ENCODE data around the gene MSI2. TPM values are rescaled to one million over a fixed set of nuclear protein-coding genes. Genes with fewer than 3 reads are reported as not detected.

Gene MSI2
- total RNA-seq, 4 donors from 2014 or later: 15.9 to 22.9 (median 17.0) TPM

GRCh38 chr17:57715981-57716380 is 459.7 kb downstream of the MSI2 start:
- Histone ChIP-seq H3K27ac (no peak overlapping the region), H3K4me3 (no peak overlapping the region), H3K36me3 (no peaks in the 10 kb centered on the region), H3K4me1 (no peaks in the 10 kb centered on the region), H3K9me3 (no peaks in the 10 kb centered on the region), H3K27me3 (peaks cover 0 to 68% (median 0%) of the 10 kb centered on the region in 4 donors)
- TF ChIP-seq POLR2A (IDR thresholded peaks at IDR 0.05) (no peak), CTCF (IDR thresholded peaks at IDR 0.05) (no peak)
- WGBS, 2 donors: 67 to 73% methylated on average over 1 of the region's 1 CpG
- intact Hi-C loops (cut with DNase I): no loop called here
- DNase-seq: no peak

GRCh38 chr17:57718878-57719277 is 462.6 kb downstream of the MSI2 start:
- no peaks in the 10 kb centered on the region for H3K4me1 ChIP-seq
- WGBS, 2 donors: 67 to 76% methylated on average over 8 of the region's 8 CpGs
- DNase-seq: no peak
- H3K27ac ChIP-seq: no peak overlapping the region
- intact Hi-C loops (cut with DNase I): no loop called here
- no peaks in the 10 kb centered on the region for H3K36me3 ChIP-seq
- TF ChIP-seq POLR2A (IDR thresholded peaks at IDR 0.05) (no peak), CTCF (IDR thresholded peaks at IDR 0.05) (no peak)
- peaks cover 0 to 65% (median 0%) of the 10 kb centered on the region in 4 donors for H3K27me3 ChIP-seq
- H3K9me3 ChIP-seq: no peaks in the 10 kb centered on the region
- H3K4me3 ChIP-seq: no peak overlapping the region

- intact Hi-C loops (cut with DNase I): no loop called here
- H3K4me1 ChIP-seq: no peaks in the 10 kb centered on the region
- 80 to 88% methylated on average over 1 to 2 of the region's 2 CpGs for WGBS, 2 donors
- no peaks in the 10 kb centered on the region for H3K36me3 ChIP-seq
- peaks cover 0 to 55% (median 0%) of the 10 kb centered on the region in 4 donors for H3K27me3 ChIP-seq
- TF ChIP-seq POLR2A (IDR thresholded peaks at IDR 0.05) (no peak), CTCF (IDR thresholded peaks at IDR 0.05) (no peak)
- H3K9me3 ChIP-seq: no peaks in the 10 kb centered on the region
- no peak for DNase-seq
- H3K4me3 ChIP-seq: no peak overlapping the region
- no peak overlapping the region for H3K27ac ChIP-seq
These were observed 464.2 kb downstream of the MSI2 start for GRCh38 chr17:57720386-57721035.

- Histone ChIP-seq H3K4me1 (no peaks in the 10 kb centered on the region), H3K9me3 (no peaks in the 10 kb centered on the region), H3K4me3 (no peak overlapping the region), H3K27ac (no peak overlapping the region), H3K27me3 (peaks cover 0 to 45% (median 0%) of the 10 kb centered on the region in 4 donors), H3K36me3 (no peaks in the 10 kb centered on the region)
- no peak for DNase-seq
- intact Hi-C loops (cut with DNase I): no loop called here
- TF ChIP-seq POLR2A (IDR thresholded peaks at IDR 0.05) (no peak), CTCF (IDR thresholded peaks at IDR 0.05) (no peak)
- WGBS, 2 donors: 89 to 100% methylated on average over 3 of the region's 3 CpGs
These were observed 465.8 kb downstream of the MSI2 start for GRCh38 chr17:57721967-57722703.

- Histone ChIP-seq H3K4me1 (no peaks in the 10 kb centered on the region), H3K9me3 (no peaks in the 10 kb centered on the region), H3K27ac (no peak overlapping the region), H3K27me3 (peaks cover 0 to 41% (median 0%) of the 10 kb centered on the region in 4 donors), H3K36me3 (no peaks in the 10 kb centered on the region), H3K4me3 (no peak overlapping the region)
- WGBS, 2 donors: 81 to 86% methylated on average over 6 of the region's 7 CpGs
- TF ChIP-seq CTCF (IDR thresholded peaks at IDR 0.05): no peak
- no peak for TF ChIP-seq POLR2A (IDR thresholded peaks at IDR 0.05)
- intact Hi-C loops (cut with DNase I): no loop called here
- no peak for DNase-seq
These were observed 466.4 kb downstream of the MSI2 start for GRCh38 chr17:57722704-57723043.
